Activated CD8-positive, alpha-beta memory T cell treated with anti-CD3 and anti-CD28 coated beads, Interleukin-2, amount 50 U/mL, for 1 hour (primary cell): ENCODE data around the gene SPAM1.
"Not testable (repeated sequence)": the region's sequence is repeated elsewhere in the genome, so short reads cannot be mapped to it uniquely, and the experiment has no call there.

Source experiments
- DNase-seq: peaks from one replicate; pipeline ENCODE4 v3.0.0-alpha.2; 2020; ENCODE audit errors: extremely low read depth

SPAM1 gene

DNA sequence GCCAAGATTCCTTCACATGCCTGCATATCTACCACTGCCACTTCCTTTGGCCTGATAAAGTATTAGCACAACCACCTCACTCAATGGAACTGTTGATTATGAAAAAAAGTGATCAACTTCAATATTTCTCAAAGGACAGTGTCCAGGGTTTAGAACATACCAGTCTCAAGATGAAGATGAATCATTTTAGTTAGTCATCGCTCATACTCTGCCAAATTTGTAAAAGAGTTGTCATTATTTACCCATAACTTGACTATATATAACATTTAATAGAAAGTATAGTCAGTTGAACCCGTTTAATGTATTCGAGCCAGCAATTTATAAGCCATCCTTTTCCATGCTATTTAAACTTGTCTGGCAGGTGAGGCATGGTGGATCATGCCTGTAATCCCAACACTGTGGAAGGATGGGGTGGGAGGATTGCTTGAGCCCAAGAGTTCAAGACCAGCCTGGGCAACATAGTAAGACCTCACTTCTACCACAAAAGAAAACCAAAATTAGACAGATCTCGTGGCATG, 33.2 kb downstream of the SPAM1 start:
- no peak for DNase-seq

DNA sequence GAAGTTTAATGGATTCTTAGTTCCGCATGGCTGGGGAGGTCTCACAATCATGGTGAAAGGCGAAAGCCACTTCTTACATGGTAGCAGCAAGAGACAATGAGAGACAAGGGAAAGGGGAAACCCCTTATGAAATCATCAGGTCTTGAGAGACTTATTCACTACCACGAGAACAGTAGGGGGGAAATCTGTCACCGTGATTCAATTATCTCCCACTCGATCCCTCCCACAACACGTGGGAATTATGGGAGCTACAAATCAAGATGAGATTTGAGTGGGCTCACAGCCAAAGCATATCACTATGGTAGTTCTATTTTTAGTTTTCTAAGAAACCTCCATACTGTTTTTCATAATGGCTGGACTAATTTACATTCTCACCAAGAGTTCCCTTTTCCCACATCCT, 36.7 kb downstream of the SPAM1 start:
- no peak for DNase-seq

DNA sequence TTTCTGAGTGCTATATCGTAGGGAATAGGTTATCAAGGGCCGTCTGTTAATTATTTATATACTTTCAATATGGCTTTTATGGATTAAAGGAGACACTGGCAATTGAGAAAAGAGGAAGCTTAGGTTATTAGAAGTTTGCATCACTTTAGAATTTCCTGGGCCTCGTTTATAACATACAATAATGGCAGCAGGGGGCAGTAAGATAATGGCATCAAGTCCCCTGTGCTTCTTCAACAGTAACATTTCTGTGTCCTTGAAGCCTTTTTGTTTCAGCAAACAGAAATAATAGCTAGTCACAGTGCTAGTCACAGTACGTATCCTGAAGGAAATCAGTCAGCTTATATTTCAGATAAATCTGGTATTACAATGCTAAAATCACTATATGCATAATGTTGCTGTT, 41.9 kb downstream of the SPAM1 start:
- DNase-seq, result no peak

DNA sequence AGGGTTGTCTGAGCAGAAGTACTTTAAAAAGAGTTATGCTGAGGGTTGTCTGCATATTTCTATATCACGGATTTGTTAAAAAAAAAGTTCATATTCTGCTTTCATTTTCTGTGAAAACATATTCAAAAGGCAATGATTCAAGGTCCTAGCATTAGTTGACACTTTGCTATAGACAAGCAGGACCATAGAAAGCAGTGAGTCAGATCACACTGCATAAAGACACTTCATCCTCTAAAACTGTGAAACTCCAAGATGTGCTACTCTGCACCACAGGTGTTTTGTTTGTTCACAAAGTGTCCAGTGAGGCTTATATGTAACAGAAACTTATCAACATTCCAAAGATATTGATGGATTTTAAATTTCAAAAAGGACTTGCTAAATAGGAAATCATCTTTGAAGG, 47.0 kb downstream of the SPAM1 start:
- DNase-seq, result no peak

DNA sequence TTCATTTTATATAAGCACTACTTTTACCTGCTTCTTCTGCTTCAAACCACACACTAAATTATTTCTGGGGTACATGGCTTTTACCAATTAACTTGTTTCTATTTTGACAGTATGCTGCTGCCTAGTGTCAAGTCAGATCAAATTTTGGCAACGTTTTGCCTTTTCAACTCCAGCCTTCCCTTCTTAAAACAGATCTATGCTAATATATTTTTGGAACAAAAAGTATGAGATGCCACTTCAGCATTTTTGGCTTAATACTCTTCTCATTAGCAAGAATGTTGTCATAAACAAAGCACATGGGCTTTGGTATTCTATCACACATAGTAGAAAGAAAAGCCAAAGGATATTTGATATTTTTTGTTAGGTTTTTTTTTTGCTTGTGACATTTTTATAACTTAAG, 47.8 kb downstream of the SPAM1 start:
- no peak for DNase-seq

DNA sequence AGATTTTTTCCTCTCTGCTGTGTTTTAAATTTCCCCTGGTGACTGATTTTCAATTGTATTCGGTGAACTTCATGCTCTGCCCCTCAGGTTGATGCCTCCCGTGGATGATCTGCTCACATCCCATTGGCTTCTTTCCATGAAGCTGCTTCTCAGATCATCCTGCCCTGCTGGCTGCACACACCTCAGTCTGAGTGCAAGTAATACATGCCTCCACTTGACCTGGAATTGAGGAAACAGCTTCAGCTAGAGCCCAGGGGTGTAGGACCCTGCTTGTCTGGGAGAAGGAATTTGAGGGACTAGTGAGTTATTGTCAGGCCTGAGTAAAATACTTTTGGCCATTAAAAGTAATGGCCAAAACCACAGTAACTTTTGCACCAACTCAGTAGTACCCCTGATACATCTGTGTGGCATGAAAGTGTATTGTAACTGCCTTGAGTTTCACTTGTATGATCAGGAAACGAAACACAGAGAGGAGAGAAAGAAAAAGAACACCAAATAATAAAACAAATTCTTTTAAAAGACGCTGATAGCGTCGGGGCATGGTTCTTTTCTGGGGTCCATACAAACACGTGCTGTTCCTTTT, 49.4 kb downstream of the SPAM1 start:
- no peak for DNase-seq

DNA sequence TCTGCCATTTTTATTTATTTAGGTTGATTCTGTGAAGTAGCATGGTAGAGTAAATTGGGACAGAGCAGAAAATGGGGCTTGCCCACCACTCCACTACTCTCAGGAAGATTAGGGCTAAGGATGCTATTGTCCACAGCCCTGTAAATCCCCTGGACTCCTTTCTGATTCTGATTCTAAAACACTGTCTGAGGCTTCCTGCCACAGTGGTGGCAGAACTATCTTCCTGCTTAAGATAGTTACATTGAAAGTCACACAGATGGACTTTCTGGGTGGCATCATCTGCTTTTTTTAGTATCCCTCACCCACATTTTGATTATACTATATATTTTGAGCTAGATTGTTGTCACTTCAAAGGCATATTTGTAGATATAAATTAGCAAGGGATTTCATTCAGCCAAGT, 50.0 kb downstream of the SPAM1 start:
- no peak for DNase-seq

DNA sequence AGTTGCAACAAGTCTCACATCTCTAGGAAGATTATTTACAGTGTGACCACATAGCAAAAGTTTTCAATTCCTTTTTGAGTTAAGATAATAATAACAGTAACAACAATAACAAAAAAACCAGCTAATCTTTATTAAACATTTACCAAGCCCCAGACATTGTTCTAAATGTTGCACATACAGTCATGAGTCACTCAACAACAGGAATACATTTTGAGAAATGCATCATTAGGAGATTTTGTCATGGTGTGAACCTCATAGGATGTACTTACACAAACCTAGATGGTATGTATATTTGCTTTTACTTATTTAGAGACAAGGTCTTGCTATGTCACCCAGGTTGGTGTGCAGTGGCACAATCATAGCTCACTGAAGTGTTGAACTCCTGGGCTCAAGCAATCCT, 52.0 kb downstream of the SPAM1 start:
- no peak for DNase-seq

DNA sequence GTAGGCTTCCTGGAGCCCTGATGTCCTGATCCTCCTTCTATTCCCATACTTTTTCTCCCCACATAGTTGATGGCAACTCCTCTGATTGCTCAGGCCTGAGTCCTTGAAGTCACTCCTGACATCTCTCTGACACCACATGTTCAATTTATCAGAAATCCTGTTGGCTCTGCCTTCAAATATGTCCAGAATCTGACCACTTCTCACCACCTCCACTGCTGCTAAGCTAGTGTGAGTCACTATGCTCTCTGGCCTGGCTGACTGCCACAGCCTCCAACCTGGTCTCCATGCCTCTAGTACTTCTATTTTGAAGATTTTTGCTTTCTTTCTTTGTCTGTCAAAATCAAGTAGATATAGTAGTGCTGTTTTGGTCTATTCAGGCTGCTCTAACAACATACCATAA, 54.8 kb downstream of the SPAM1 start:
- DNase-seq, result no peak

DNA sequence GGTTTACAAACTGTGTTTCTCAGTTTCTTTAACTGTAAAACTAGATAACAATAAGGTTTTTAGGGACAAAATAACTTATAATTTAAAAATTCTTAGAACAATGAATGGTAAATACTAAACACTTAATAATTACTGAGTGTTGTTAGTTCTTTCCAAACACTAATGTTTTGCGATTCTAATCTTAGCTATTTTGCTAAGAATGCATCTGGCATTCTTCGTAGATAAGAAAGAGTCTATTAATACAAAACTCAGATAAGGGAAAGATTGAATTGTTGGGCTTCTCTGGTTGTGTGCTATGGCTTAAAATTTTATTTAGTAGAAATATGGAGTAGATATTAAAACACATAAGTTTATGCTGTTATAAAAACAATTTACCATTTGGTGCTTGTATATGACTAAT, 62.4 kb downstream of the SPAM1 start:
- DNase-seq, result no peak

DNA sequence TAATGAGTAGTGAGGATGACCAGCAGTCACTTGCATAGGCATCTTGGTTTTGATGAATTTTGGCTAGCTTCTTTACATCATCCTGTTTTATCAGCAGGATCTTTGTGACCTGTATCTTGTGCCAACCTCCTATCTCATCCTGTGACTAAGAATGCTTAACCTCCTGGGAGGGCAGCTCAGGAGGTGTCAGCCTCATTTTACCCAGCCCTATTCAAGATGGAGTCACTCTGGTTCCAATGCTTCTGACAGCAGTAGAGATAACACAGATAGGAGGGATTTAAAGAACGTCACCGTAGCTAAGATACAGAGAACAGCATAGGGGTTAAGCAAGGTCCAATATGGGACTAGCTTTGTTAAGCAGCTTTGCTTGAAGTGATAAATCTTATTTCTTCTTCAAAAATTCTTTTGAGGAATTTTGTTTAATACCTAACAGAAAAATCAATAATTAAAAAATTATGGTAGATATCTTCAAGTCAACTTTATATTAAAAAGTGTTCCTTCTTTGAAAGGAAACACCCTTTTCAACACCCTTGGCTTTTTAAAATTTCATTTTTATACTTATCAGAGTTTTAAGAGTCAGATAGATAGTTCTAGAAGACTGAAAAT, 68.0 kb downstream of the SPAM1 start:
- no peak for DNase-seq

DNA sequence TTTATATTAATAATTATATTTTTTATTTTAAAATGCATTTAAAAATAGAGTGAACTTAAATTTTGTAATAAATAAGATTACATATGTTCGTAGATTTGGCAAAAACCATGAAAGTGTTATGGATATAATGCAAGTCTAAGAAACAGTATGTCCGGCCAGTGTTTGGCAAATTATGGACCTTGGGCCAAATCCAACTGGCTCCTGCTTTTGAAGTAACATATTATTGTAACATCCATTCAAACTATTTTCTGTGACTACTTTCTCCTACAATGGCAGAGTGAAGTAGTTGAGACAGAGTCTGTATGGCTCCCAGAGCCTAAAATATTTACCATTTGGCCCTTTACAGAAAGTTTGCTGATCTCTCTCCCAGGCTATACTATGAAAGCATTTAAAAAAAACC, 69.0 kb downstream of the SPAM1 start:
- DNase-seq, result no peak

DNA sequence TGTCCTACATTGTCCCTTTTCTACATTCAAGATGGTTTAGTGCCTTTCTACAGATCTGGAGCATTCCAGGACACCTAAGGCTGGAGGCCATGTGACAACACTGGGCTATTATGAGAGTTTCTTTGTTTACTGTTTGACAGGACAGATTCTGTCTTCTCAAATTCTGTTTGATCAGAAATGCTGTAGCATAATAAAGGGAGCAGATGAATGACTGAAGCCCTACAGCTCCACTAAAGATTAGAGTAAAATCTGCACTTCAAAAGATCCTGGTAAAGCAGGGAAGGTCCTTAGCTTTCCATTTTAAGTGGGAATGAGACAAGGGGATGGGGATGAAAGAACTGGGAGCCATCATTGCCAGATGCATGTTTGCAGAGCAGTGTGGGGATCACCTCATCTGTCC, 69.4 kb downstream of the SPAM1 start:
- no peak for DNase-seq

DNA sequence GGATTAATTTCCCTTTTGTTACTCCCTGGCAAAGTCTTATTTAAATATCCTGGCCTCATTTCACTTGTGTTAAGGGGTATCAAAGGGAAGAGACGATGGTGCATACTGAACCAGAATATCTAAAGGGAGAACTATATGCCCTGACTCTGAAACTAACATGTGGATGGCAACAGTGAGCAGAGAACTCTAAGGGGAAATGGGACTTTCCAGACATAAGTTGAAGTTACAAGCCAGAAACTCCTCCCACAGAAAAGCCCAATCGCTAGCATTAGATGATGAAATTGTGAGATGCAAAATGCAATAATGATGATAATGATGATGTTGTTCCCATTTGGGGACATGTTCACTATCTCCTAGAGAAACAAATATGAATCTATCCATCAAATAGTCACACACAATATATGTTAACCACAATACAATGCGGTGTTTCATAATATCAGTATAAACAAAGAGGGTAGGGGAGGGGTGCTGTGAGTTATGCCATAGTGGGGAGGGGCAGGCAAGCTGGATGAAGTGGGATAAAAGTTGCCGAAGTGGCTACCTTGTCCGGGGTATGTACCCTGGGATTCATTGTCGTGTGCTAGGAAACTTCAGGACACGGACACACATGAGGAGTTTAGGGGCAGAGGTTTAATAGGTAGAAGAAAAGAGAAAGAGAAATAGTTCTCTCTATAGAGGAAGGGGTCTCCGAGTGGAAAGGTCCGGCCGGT, 70.7 kb downstream of the SPAM1 start:
- DNase-seq, result no peak

DNA sequence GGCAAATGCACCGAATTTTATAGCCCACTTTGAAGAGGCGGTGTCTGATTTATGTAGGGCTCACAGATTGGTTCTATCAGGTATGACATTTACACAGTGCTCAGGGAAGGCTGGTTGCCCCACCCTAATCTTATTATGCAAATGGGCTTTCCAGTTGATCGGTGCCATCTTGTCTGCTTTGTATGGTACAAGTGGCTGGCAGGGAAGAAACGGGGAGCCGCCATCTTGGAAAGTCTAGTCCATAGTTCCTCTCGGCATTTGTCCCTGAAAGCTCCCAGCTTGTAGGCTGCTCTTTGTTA, 71.2 kb downstream of the SPAM1 start:
- DNase-seq, result no peak

DNA sequence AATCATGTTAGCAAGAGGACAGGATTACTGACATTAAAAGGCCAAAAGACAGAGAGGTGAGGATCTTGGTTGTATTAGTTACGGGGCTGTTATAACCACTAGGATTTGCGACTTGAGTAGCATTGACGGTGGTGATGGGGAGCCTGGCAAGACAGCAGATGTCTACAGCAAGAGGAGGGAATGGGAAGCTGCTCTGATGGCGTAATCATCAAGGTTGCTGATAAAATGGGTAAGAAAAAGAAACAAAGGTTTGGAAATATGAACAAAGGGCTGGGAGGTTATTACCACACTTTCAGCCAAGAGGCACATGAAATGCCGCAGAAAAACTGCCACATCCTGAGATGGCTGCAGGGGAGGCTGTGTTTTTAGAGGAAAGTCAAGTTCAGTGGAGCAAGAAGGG, 73.9 kb downstream of the SPAM1 start:
- DNase-seq, result no peak

DNA sequence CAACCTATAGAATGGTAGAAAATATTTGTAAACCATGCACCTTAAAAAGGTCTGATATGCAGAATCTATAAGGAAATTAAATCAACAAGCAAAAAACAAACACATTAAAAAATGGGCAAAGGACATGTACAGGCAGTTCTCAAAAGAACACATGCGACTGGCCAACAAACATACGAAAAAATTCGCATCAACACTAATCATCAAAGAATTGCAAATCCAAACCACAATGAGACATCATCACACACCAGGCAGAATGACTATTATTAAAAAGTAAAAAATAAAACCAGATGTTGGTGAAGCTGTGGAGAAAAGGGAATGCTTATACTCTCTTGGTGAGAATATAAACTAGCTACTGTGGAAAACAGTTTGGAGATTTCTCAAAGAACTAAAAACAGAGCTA, 74.7 kb downstream of the SPAM1 start:
- DNase-seq, result no peak

DNA sequence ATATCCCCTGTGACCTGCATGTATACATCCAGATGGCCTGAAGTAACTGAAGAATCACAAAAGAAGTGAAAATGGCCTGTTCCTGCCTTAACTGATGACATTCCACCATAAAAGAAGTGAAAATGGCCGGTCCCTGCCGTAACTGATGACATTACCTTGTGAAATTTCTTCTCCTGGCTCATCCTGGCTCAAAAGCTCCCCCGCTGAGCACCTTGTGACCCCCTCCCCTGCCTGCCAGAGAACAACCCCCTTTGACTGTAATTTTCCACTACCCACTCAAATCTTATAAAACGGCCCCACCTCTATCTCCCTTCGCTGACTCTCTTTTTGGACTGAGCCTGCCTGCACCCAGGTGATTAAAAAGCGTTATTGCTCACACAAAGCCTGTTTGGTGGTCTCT, 83.3 kb downstream of the SPAM1 start:
- not testable (repeated sequence) for DNase-seq

DNA sequence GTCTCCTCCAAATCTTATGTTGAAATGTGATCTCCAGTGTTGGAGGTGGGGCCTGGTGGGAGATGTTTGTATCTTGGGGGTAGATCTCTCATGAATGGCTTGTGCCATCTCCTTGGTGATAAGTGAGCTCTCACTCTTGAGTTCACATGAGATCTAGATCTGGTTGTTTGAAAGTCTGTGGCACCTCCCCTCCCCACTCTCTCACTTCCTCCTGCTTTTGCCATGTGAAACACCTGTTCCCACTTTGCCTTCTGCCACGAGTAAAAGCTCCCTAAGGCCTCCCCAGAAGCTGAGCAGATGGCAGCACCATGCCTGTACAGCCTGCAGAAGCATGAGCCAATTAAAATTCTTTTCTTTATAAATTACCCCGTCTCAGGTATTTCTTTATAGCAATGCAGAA, 84.3 kb downstream of the SPAM1 start:
- DNase-seq, result no peak
